GM23338 (cell line): Measurements from ENCODE around the gene XYLT1. TPM values are rescaled to one million over a fixed set of nuclear protein-coding genes. Genes with fewer than 3 reads are reported as not detected.

ENCODE experiments used
- ATAC-seq: fragments of 200-7000 bp; cut with Tn5 transposase; 3 replicates; pipeline ENCODE4 v1.9.1; 2020
- DNase-seq: peaks from one replicate; pipeline ENCODE4 v3.0.0-alpha.2; 2015; ENCODE audit warnings: low spot score
- H2AFZ ChIP-seq: fragments of 200-600 bp; sonication (generic); 2 replicates; pipeline ENCODE4 v1.8.0; 2016; ENCODE audit warnings: antibody characterized with exemption, mild to moderate bottlenecking, moderate library complexity
- H3F3A ChIP-seq: fragments of 200-600 bp; sonication (generic); replicated peaks from 2 replicates; pipeline ENCODE4 v1.8.0; 2017; ENCODE audit warnings: antibody characterized with exemption, mixed run types, low read depth
- H3K27ac ChIP-seq: fragments of 200-600 bp; sonication (generic); 2 replicates; pipeline ENCODE4 v1.6.1; 2016; ENCODE audit warnings: low read depth
- H3K27me3 ChIP-seq: fragments of 200-600 bp; sonication (generic); 2 replicates; pipeline ENCODE4 v1.8.0; 2016; ENCODE audit warnings: mild to moderate bottlenecking, mixed run types, moderate library complexity; ENCODE audit not compliant: insufficient read depth
- H3K36me3 ChIP-seq: fragments of 200-600 bp; sonication (generic); 2 replicates; pipeline ENCODE4 v1.8.0; 2016; ENCODE audit warnings: mild to moderate bottlenecking; ENCODE audit not compliant: insufficient read depth
- H3K4me1 ChIP-seq: fragments of 200-600 bp; sonication (generic); 2 replicates; pipeline ENCODE4 v1.8.0; 2016; ENCODE audit warnings: mild to moderate bottlenecking, moderate library complexity; ENCODE audit not compliant: insufficient read depth
- H3K4me2 ChIP-seq: fragments of 200-600 bp; sonication (generic); 2 replicates; pipeline ENCODE4 v1.7.1; 2017; ENCODE audit warnings: mixed run types
- H3K4me3 ChIP-seq: fragments of 200-600 bp; sonication (generic); 2 replicates; pipeline ENCODE4 v1.6.1; 2016; ENCODE audit warnings: mixed run types
- H3K79me2 ChIP-seq: fragments of 200-600 bp; sonication (generic); replicated peaks from 2 replicates; pipeline ENCODE4 v1.8.0; 2017; ENCODE audit warnings: mild to moderate bottlenecking; ENCODE audit not compliant: insufficient read depth
- H3K9me2 ChIP-seq: fragments of 200-600 bp; sonication (generic); 2 replicates; pipeline ENCODE4 v1.8.0; 2017; ENCODE audit not compliant: insufficient read depth
- H4K20me1 ChIP-seq: fragments of 200-600 bp; sonication (generic); replicated peaks from 2 replicates; pipeline ENCODE4 v1.8.0; 2017; ENCODE audit warnings: mild to moderate bottlenecking; ENCODE audit not compliant: insufficient read depth
- H3K27ac Mint-ChIP-seq: 2 replicates; pipeline ENCODE4 v1.8.0; 2020; ENCODE audit warnings: inconsistent platforms, mild to moderate bottlenecking, moderate library complexity, mixed read lengths
- H3K27me3 Mint-ChIP-seq: 3 replicates; pipeline ENCODE4 v1.8.0; 2022; ENCODE audit warnings: low read depth, mild to moderate bottlenecking, moderate library complexity, mixed read lengths, inconsistent platforms; ENCODE audit not compliant: insufficient read depth, poor library complexity
- H3K36me3 Mint-ChIP-seq: 3 replicates; pipeline ENCODE4 v1.8.0; 2021; ENCODE audit warnings: low read depth, mild to moderate bottlenecking, inconsistent platforms, moderate library complexity, mixed read lengths
- H3K4me1 Mint-ChIP-seq: 3 replicates; pipeline ENCODE4 v1.8.0; 2020; ENCODE audit warnings: mild to moderate bottlenecking, inconsistent platforms, mixed read lengths
- H3K4me3 Mint-ChIP-seq: 3 replicates; pipeline ENCODE4 v1.8.0; 2021; ENCODE audit warnings: moderate library complexity, mild to moderate bottlenecking, inconsistent platforms, mixed read lengths
- H3K9me3 Mint-ChIP-seq: 3 replicates; pipeline ENCODE4 v1.8.0; 2020; ENCODE audit warnings: moderate library complexity, mild to moderate bottlenecking, inconsistent platforms, mixed read lengths
- JUNB ChIP-seq: IDR thresholded peaks from one replicate; pipeline ENCODE4 v1.6.1; 2016; ENCODE audit warnings: antibody characterized with exemption; ENCODE audit not compliant: unreplicated experiment
- NANOG ChIP-seq: IDR thresholded peaks from 2 replicates; pipeline ENCODE4 v1.6.1; 2016; ENCODE audit warnings: antibody characterized with exemption, borderline replicate concordance
- POLR2AphosphoS5 ChIP-seq: IDR thresholded peaks from 2 replicates; pipeline ENCODE4 v1.6.1; 2016; ENCODE audit warnings: antibody characterized with exemption, low read depth
- STAT1 ChIP-seq: IDR thresholded peaks from one replicate; pipeline ENCODE4 v1.6.1; 2016; ENCODE audit warnings: antibody characterized with exemption; ENCODE audit not compliant: unreplicated experiment
- ZNF331 ChIP-seq: fragments of 250-450 bp; sonication (Bioruptor Pico); IDR thresholded peaks from 2 replicates; pipeline ENCODE4 v1.5.0; 2020; ENCODE audit warnings: low read depth, mild to moderate bottlenecking, moderate library complexity
- polyA plus RNA-seq: library from polyadenylated mRNA; unstranded; fragments of >200 nt; fragmentation: Nextera tagmentation; extraction: Ambion mirVana; gene quantifications from 2 replicates; pipeline ENCODE4 v1.2.1, GENCODE V29; 2016
- total RNA-seq: library from RNA; depleted of rRNA; stranded (reverse); fragments of >200 nt; shearing (Covaris generic); gene quantifications from 2 replicates; pipeline ENCODE4 v1.2.3, GENCODE V29; 2014
- TF ChIP-seq, protein P1 (sequence below): IDR thresholded peaks from one replicate; pipeline ENCODE4 v1.6.1; 2018; ENCODE audit warnings: antibody characterized with exemption; ENCODE audit not compliant: unreplicated experiment
- TF ChIP-seq, protein P2 (sequence below): fragments of 250-450 bp; sonication (Bioruptor Pico); IDR thresholded peaks from 2 replicates; pipeline ENCODE4 v1.5.0; 2020; ENCODE audit warnings: mild to moderate bottlenecking, moderate library complexity
- TF ChIP-seq, protein P3 (sequence below), 2 experiments: fragments of 200-600 bp in 1 of 2; sonication (generic) in 1 of 2; conservative IDR thresholded peaks; 2 replicates each; pipeline versions ENCODE4 v1.5.1 to v1.6.1; 2016 to 2017; ENCODE audit warnings: antibody characterized with exemption in 2 of 2, low read depth in 2 of 2, mild to moderate bottlenecking in 2 of 2, moderate library complexity in 1 of 2

XYLT1 gene
- total and polyA plus RNA-seq, 2 experiments from 2014 or later = 3.5 to 24.7 TPM

DNA sequence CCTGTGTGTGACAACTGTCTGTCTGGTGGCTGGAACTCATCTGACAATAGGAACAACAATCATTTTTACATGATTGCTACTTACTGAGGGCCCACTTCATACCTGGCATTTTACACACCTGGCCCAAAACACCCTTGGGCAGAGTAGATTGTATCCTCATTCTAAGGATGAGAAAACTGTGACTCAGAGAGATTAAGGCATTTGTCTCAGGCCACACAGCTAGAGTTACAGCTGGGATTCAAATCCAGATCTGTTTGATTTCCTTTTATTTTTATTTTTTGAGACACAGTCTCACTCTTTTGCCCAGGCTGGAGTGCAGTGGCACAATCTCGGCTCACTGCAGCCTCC, 242.1 kb downstream of the XYLT1 start:
- Histone ChIP-seq H3K79me2 (no peaks in the 10 kb centered on the region), H3K4me2 (no peak overlapping the region), H3K36me3 (no peaks in the 10 kb centered on the region), H3K27ac (no peak overlapping the region), H4K20me1 (peaks cover 12% of the 10 kb centered on the region), H3K4me1 (peaks cover 3% of the 10 kb centered on the region; the same call in 1 of the 2 replicates), H3K4me3 (no peak overlapping the region), H3F3A (no peaks in the 10 kb centered on the region), H2AFZ (no peak overlapping the region), H3K9me2 (no peaks in the 10 kb centered on the region), H3K27me3 (no peaks in the 10 kb centered on the region)
- no peak overlapping the region for H3K4me3 Mint-ChIP-seq
- H3K36me3 Mint-ChIP-seq = no peaks in the 10 kb centered on the region; the same call in 2 of the 3 replicates
- H3K27ac Mint-ChIP-seq = no peak overlapping the region
- TF ChIP-seq STAT1 (no peak), NANOG (no peak), POLR2AphosphoS5 (no peak), JUNB (no peak), ZNF331 (CRISPR knock-in tag) (no peak)
- TF ChIP-seq, protein P1, sequence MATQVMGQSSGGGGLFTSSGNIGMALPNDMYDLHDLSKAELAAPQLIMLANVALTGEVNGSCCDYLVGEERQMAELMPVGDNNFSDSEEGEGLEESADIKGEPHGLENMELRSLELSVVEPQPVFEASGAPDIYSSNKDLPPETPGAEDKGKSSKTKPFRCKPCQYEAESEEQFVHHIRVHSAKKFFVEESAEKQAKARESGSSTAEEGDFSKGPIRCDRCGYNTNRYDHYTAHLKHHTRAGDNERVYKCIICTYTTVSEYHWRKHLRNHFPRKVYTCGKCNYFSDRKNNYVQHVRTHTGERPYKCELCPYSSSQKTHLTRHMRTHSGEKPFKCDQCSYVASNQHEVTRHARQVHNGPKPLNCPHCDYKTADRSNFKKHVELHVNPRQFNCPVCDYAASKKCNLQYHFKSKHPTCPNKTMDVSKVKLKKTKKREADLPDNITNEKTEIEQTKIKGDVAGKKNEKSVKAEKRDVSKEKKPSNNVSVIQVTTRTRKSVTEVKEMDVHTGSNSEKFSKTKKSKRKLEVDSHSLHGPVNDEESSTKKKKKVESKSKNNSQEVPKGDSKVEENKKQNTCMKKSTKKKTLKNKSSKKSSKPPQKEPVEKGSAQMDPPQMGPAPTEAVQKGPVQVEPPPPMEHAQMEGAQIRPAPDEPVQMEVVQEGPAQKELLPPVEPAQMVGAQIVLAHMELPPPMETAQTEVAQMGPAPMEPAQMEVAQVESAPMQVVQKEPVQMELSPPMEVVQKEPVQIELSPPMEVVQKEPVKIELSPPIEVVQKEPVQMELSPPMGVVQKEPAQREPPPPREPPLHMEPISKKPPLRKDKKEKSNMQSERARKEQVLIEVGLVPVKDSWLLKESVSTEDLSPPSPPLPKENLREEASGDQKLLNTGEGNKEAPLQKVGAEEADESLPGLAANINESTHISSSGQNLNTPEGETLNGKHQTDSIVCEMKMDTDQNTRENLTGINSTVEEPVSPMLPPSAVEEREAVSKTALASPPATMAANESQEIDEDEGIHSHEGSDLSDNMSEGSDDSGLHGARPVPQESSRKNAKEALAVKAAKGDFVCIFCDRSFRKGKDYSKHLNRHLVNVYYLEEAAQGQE = no peak
- TF ChIP-seq, protein P2, sequence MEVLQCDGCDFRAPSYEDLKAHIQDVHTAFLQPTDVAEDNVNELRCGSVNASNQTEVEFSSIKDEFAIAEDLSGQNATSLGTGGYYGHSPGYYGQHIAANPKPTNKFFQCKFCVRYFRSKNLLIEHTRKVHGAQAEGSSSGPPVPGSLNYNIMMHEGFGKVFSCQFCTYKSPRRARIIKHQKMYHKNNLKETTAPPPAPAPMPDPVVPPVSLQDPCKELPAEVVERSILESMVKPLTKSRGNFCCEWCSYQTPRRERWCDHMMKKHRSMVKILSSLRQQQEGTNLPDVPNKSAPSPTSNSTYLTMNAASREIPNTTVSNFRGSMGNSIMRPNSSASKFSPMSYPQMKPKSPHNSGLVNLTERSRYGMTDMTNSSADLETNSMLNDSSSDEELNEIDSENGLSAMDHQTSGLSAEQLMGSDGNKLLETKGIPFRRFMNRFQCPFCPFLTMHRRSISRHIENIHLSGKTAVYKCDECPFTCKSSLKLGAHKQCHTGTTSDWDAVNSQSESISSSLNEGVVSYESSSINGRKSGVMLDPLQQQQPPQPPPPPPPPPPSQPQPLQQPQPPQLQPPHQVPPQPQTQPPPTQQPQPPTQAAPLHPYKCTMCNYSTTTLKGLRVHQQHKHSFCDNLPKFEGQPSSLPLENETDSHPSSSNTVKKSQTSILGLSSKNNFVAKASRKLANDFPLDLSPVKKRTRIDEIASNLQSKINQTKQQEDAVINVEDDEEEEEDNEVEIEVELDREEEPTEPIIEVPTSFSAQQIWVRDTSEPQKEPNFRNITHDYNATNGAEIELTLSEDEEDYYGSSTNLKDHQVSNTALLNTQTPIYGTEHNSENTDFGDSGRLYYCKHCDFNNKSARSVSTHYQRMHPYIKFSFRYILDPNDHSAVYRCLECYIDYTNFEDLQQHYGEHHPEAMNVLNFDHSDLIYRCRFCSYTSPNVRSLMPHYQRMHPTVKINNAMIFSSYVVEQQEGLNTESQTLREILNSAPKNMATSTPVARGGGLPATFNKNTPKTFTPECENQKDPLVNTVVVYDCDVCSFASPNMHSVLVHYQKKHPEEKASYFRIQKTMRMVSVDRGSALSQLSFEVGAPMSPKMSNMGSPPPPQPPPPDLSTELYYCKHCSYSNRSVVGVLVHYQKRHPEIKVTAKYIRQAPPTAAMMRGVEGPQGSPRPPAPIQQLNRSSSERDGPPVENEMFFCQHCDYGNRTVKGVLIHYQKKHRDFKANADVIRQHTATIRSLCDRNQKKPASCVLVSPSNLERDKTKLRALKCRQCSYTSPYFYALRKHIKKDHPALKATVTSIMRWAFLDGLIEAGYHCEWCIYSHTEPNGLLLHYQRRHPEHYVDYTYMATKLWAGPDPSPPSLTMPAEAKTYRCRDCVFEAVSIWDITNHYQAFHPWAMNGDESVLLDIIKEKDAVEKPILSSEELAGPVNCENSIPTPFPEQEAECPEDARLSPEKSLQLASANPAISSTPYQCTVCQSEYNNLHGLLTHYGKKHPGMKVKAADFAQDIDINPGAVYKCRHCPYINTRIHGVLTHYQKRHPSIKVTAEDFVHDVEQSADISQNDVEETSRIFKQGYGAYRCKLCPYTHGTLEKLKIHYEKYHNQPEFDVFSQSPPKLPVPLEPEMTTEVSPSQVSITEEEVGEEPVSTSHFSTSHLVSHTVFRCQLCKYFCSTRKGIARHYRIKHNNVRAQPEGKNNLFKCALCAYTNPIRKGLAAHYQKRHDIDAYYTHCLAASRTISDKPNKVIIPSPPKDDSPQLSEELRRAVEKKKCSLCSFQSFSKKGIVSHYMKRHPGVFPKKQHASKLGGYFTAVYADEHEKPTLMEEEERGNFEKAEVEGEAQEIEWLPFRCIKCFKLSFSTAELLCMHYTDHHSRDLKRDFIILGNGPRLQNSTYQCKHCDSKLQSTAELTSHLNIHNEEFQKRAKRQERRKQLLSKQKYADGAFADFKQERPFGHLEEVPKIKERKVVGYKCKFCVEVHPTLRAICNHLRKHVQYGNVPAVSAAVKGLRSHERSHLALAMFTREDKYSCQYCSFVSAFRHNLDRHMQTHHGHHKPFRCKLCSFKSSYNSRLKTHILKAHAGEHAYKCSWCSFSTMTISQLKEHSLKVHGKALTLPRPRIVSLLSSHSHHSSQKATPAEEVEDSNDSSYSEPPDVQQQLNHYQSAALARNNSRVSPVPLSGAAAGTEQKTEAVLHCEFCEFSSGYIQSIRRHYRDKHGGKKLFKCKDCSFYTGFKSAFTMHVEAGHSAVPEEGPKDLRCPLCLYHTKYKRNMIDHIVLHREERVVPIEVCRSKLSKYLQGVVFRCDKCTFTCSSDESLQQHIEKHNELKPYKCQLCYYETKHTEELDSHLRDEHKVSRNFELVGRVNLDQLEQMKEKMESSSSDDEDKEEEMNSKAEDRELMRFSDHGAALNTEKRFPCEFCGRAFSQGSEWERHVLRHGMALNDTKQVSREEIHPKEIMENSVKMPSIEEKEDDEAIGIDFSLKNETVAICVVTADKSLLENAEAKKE (CRISPR knock-in tag) = no peak
- TF ChIP-seq, protein P3, sequence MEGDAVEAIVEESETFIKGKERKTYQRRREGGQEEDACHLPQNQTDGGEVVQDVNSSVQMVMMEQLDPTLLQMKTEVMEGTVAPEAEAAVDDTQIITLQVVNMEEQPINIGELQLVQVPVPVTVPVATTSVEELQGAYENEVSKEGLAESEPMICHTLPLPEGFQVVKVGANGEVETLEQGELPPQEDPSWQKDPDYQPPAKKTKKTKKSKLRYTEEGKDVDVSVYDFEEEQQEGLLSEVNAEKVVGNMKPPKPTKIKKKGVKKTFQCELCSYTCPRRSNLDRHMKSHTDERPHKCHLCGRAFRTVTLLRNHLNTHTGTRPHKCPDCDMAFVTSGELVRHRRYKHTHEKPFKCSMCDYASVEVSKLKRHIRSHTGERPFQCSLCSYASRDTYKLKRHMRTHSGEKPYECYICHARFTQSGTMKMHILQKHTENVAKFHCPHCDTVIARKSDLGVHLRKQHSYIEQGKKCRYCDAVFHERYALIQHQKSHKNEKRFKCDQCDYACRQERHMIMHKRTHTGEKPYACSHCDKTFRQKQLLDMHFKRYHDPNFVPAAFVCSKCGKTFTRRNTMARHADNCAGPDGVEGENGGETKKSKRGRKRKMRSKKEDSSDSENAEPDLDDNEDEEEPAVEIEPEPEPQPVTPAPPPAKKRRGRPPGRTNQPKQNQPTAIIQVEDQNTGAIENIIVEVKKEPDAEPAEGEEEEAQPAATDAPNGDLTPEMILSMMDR (conservative IDR thresholded peaks at IDR 0.05; ENCODE audit: low read depth in 2 of 2) = no peak
- no peak for ATAC-seq
- H3K9me3 Mint-ChIP-seq = no peaks in the 10 kb centered on the region
- peaks cover 2% of the 10 kb centered on the region for H3K27me3 Mint-ChIP-seq
- peaks cover 11% of the 10 kb centered on the region for H3K4me1 Mint-ChIP-seq
- DNase-seq = no peak
